ENCODE results near the gene IDNK. TPM values are rescaled to one million over a fixed set of nuclear protein-coding genes. Genes with fewer than 3 reads are reported as not detected.

IDNK gene
- total and polyA plus RNA-seq, 2 of the 8 experiments (the other 6 are each of a cell fraction or from before 2014, with no cell fraction given) = 0.29 to 0.48 TPM

GRCh38 chr9:83582029-83582428 lies 40.9 kb upstream of the IDNK start:
- 65% methylated on average over 1 of the region's 1 CpG; no CpG with 5 or more reads in 1 of the 2 experiments for WGBS, 2 experiments (ENCODE audit: extremely low coverage in 1 of 2, insufficient coverage in 1 of 2, insufficient read length in 1 of 2, insufficient replicate concordance in 2 of 2, low coverage in 1 of 2, low lambda C conversion rate in 2 of 2, missing lambda C conversion rate in 1 of 2)
- no peak overlapping the region for H3K4ac ChIP-seq (replicated peaks; ENCODE audit: insufficient read length, low read depth, low read length)
- no peak overlapping the region for H4K91ac ChIP-seq (replicated peaks; ENCODE audit: insufficient read length, low read length)
- no peak overlapping the region for H3K4me2 ChIP-seq (ENCODE audit: insufficient read depth in 1 of 2, low read depth in 2 of 2, low read length in 2 of 2)
- H3K18ac ChIP-seq (ENCODE audit: extremely low read depth, low read length) = no peak overlapping the region
- no peak overlapping the region for H3K14ac ChIP-seq (ENCODE audit: insufficient read length)
- no peaks in the 10 kb centered on the region for H4K20me1 ChIP-seq (replicated peaks in 1 of 2; ENCODE audit: control insufficient read depth in 1 of 2, insufficient read depth in 2 of 2, low read length in 2 of 2)
- H4K8ac ChIP-seq (ENCODE audit: extremely low read depth, insufficient read depth, low read length) = no peak overlapping the region
- no peak overlapping the region for H2BK5ac ChIP-seq (ENCODE audit: low read depth, low read length)
- no peaks in the 10 kb centered on the region; a peak in 2 of 7 replicates for H3K4me1 ChIP-seq (replicated peaks in 1 of 4; ENCODE audit: control insufficient read depth in 3 of 4, insufficient read depth in 4 of 4, low read length in 3 of 4)
- no peak overlapping the region for H2BK20ac ChIP-seq (ENCODE audit: low read length)
- no peak overlapping the region for H4K5ac ChIP-seq (ENCODE audit: insufficient read length, low read depth, low read length)
- no peak overlapping the region for H3K27ac ChIP-seq (ENCODE audit: low read depth, low read length)
- ChIA-PET POLR2A (ENCODE audit: partially characterized antibody) (no interaction called here), CTCF (ENCODE audit: partially characterized antibody) (no interaction called here)
- H2AK5ac ChIP-seq (ENCODE audit: low read depth, low read length) = no peak overlapping the region
- H3K27me3 ChIP-seq (replicated peaks in 1 of 4; ENCODE audit: control insufficient read depth in 3 of 4, extremely low read depth in 1 of 4, insufficient read depth in 3 of 4, low read length in 3 of 4) = no peaks in the 10 kb centered on the region
- no peak overlapping the region for H3K9ac ChIP-seq (replicated peaks in 1 of 4; ENCODE audit: extremely low read depth in 1 of 4, low read depth in 3 of 4, low read length in 3 of 4)
- TF ChIP-seq BACH1 (IDR thresholded peaks at IDR 0.05; ENCODE audit: low read length) = no peak
- TF ChIP-seq TEAD4 (IDR thresholded peaks at IDR 0.05; ENCODE audit: low read depth, low read length) = no peak
- TF ChIP-seq SRF (IDR thresholded peaks at IDR 0.05; ENCODE audit: low read depth, low read length) = no peak
- TF ChIP-seq KDM4A (IDR thresholded peaks at IDR 0.05; ENCODE audit: low read depth, low read length, severe bottlenecking) = no peak
- no peak for TF ChIP-seq SP4 (IDR thresholded peaks at IDR 0.05; ENCODE audit: low read length)
- no peak for TF ChIP-seq SIN3A (conservative IDR thresholded peaks at IDR 0.05 in 1 of 2, IDR thresholded peaks at IDR 0.05 in 1 of 2; ENCODE audit: low read depth in 1 of 2, low read length in 2 of 2)
- TF ChIP-seq ASH2L (IDR thresholded peaks at IDR 0.05; ENCODE audit: low read length) = no peak
- no peak for TF ChIP-seq CBX8 (IDR thresholded peaks at IDR 0.05; ENCODE audit: borderline replicate concordance, low read depth, low read length)
- no peak for TF ChIP-seq ATF2 (IDR thresholded peaks at IDR 0.05; ENCODE audit: low read length)
- TF ChIP-seq CREB1 (IDR thresholded peaks at IDR 0.05) = no peak
- TF ChIP-seq SUZ12 (IDR thresholded peaks at IDR 0.05; ENCODE audit: low read length) = no peak
- no peaks in the 10 kb centered on the region for H3K36me3 ChIP-seq (ENCODE audit: control insufficient read depth in 2 of 4, insufficient read depth in 4 of 4, low read length in 3 of 4)
- no peaks in the 10 kb centered on the region for H3K79me1 ChIP-seq (ENCODE audit: low read depth, low read length)
- DNase-seq (ENCODE audit: low read depth in 1 of 2, low spot score in 2 of 2) (no peak), FAIRE-seq (no peak)
- no peak overlapping the region for H2BK120ac ChIP-seq (replicated peaks; ENCODE audit: low read depth, low read length)
- H2AFZ ChIP-seq (ENCODE audit: low read length) = no peak overlapping the region
- H3K23ac ChIP-seq (ENCODE audit: insufficient read length) = no peak overlapping the region
- no peak overlapping the region for H3K56ac ChIP-seq (replicated peaks; ENCODE audit: insufficient read length, low read depth, low read length)
- no peak overlapping the region for H2BK12ac ChIP-seq (ENCODE audit: low read depth, low read length)
- H3K4me3 ChIP-seq (ENCODE audit: extremely low read depth in 1 of 4, insufficient read depth in 2 of 4, low read depth in 3 of 4, low read length in 4 of 4) = no peak overlapping the region
- no peak overlapping the region for H2BK15ac ChIP-seq (ENCODE audit: low read length)
- H3K23me2 ChIP-seq (ENCODE audit: low read depth, low read length) = no peaks in the 10 kb centered on the region; the same call in 1 of the 2 replicates
- no peaks in the 10 kb centered on the region for H3K79me2 ChIP-seq (ENCODE audit: control insufficient read depth in 1 of 2, insufficient read depth in 2 of 2, low read length in 2 of 2)
- H3K9me3 ChIP-seq (ENCODE audit: insufficient read depth in 2 of 2, low read depth in 1 of 2, low read length in 1 of 2) = no peaks in the 10 kb centered on the region; a peak in 1 of 4 replicates

Data from H1 (cell line).